ENCODE data around the gene SEMA7A.
"Not testable (repeated sequence)": the region's sequence is repeated elsewhere in the genome, so short reads cannot be mapped to it uniquely, and the experiment has no call there.

SEMA7A gene

GRCh38 chr15:74373056-74373650 is 60.6 kb downstream of the SEMA7A start:
- DNase-seq (ENCODE audit: low spot score): no peak

DNA sequence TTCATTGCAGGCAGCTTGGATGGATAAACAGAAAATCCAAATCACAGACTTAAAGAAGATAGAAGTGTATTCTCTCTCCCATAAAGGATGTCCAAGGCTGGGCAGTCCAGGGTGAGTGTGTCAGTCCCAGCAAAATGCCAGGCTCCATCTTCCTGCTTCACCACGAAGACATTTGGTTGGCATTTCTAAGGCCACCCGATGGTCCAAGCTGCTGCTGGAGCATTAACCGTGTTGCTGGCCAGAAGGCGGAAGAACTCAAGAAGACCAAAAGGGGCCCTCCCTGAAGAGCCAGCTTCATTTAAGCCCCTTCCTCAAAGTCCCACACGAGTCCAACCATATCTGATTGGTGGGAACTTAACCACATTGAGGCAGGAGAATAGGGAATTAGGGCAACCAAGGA is 63.3 kb downstream of the SEMA7A start:
- no peak for DNase-seq (ENCODE audit: low spot score)

DNA sequence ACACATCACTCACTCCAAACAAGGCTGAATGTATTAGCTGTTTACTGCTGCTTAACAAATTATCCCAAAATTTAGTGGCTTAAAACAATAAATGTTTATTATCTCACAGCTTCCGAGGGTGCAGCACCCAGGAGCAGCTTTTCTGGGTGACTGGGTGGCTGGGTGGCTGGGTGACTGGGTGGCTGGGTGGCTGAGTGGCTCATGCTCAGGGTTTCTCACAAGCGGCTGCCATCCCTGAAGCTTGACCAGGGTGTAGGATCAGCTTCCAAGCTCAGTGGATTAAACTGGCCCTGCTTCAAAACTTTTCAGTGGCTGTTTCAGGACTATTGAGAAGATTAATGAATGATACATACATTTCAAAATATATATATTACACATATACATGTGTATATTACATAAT is 64.0 kb downstream of the SEMA7A start:
- no peak for DNase-seq (ENCODE audit: low spot score)

DNA sequence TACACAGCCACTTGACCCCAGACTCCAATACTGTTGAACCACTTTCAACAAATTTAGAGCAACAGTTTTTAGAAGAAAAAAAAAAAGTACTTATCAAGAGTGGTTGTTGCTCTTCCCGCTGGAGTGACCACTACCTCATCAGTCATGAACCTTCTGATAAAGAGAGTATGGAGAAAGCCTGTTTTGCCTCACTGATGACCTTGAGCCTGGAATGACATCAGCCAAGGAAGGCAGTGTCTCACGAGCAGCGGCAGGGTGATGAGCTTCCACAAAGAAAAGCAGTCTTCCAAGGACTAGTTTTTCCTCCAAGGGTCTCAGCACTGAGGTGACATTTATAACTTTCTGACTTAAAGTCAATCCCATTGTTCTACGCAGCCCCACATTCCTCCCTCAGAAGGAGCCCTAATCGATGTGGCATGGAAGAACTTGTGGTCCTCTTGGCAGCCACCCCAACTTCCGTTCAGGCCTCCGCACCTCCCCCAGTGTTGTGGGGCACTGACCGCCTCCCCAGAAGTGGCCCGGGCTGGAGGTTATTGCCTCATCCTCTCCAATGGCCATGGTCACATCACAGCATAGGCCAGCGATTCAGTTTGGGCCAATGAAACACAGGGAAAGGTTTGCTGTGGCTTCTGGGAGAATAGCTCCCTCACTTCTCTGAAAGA is 64.5 kb downstream of the SEMA7A start:
- DNase-seq (ENCODE audit: low spot score): no peak

DNA sequence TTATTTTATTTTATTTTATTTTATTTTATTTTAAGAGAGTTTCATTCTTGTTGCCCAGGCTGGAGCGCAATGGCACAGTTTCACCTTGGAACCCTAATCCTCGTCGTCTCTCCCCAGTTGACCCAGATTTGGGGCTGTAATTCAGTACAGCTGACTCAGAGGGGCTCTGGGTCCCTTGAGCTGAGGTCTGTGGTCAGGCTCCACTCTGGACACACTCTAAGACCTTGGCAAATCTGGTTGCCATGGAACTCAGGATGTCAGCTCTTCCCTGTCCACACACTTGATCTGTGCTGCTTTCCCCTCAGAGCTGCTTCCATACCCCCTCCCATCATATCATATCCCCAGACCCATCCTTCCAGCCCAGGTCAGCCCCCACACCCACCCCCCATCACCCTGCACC is 65.6 kb downstream of the SEMA7A start:
- DNase-seq (ENCODE audit: low spot score): no peak

DNA sequence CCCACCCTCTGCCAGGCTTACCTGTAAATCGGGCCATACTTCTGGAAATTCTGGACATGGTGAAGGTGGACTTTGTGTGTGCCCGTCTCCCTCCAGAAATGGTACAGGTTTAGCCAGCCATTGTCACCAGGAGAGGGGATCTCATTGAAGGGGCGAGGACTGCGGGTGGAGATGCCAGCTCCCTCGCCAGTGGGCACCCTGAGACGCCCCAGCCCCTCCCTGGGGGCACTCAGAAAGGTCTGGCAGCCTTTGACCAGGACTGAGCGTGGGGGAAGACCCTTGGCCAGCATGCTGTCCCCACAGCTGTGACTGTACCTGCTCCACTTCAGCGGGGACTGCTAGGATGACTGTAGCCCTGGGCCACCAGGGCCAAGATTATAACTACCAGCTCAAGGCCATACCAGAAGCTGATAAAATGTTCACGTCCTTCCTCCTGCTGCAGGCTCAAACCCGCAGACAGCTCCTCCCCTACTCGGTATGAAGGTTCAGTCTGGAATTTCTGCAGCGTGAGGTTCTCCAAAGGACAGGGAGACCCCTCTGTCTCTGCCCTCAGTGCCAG is 66.4 kb downstream of the SEMA7A start, which contains the start of gene CYP11A1:
Gene CYP11A1 (minus strand): TSS at position 351 of the 559 bp plus-strand sequence. CDS start 61 bp downstream, at position 290.
- DNase-seq (ENCODE audit: low spot score): no peak

- no peak for DNase-seq (ENCODE audit: low spot score)
Measured at GRCh38 chr15:74365598-74366445, 67.9 kb downstream of the SEMA7A start.

DNA sequence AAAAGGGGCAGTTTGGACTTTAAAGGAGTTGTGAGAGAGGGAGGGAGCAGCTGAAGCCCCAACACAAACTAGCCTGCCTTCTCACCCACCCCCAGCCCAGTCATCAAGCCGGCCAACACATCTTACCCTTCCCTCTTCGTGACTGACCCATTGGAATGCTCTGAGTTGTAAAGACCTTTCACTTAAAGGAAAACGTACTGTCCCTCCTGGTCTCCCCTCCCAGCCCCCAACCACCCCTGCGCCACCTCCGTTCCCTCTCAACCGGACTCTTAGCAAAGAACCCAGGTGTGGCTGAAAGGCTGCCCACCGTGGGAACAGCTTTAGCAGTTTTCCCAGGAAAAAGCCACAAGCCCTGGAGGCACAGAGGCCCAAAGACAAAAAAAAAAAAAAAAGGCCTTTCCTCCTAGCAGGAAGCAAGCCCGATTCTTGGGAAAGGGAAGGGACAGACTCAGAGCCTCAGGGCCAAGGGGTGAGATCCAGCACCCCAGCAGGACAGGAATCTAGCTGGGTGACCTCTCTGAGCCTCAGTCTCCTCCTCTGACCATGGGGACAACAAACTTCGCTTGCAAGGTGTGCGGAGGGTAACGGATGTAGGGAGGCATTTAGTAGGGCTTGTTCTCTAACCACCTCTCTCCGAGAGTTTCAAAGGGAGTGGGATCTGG is 68.7 kb downstream of the SEMA7A start:
- DNase-seq (ENCODE audit: low spot score): no peak

GRCh38 chr15:74362482-74362881 is 71.3 kb downstream of the SEMA7A start:
- DNase-seq (ENCODE audit: low spot score): no peak

GRCh38 chr15:74360855-74361254 is 72.9 kb downstream of the SEMA7A start:
- not testable (repeated sequence) for DNase-seq (ENCODE audit: low spot score)

DNA sequence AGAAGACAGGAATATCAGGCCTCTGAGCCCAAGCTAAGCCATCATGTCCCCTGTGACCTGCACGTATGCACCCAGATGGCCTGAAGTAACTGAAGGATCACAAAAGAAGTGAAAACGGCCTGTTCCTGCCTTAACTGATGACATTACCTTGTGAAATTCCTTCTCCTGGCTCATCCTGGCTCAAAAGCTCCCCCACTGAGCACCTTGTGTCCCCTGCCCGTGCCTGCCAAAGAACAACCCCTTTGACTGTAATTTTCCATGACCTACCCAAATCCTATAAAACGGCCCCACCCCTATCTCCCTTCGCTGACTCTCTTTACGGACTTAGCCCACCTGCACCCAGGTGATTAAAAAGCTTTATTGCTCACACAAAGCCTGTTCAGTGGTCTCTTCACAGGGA is 74.4 kb downstream of the SEMA7A start:
- not testable (repeated sequence) for DNase-seq (ENCODE audit: low spot score)
